Colonic mucosa (tissue), 4 donors: Measurements from ENCODE around the gene ERFE. TPM values are rescaled to one million over a fixed set of nuclear protein-coding genes. Genes with fewer than 3 reads are reported as not detected.

Source experiments
- DNase-seq: peaks from one replicate; pipeline ENCODE4 v3.0.0-alpha.2; 2020
- H3K27ac ChIP-seq: fragments of 200-600 bp; one replicate; pipeline ENCODE4 v1.8.0; 2021
- H3K27me3 ChIP-seq: fragments of 200-600 bp; one replicate; pipeline ENCODE4 v1.8.0; 2021
- H3K36me3 ChIP-seq: fragments of 200-600 bp; one replicate; pipeline ENCODE4 v1.8.0; 2021
- H3K4me1 ChIP-seq: fragments of 200-600 bp; one replicate; pipeline ENCODE4 v1.8.0; 2021; ENCODE audit warnings: mild to moderate bottlenecking
- H3K4me3 ChIP-seq: fragments of 200-600 bp; one replicate; pipeline ENCODE4 v1.8.0; 2021
- H3K9ac ChIP-seq, 2 donors: one replicate each; pipeline ENCODE4 v1.7.0; 2013; ENCODE audit warnings: control low read depth in 2 of 2, low read depth in 2 of 2, low read length in 2 of 2
- H3K9me3 ChIP-seq: fragments of 200-600 bp; one replicate; pipeline ENCODE4 v1.8.0; 2021
- intact Hi-C: fragments of 100-400 bp; cut with DNase I; formaldehyde crosslinking; loops from one replicate; pipeline ENCODE4 v1.14.1; 2022
- total RNA-seq, 2 donors: library from RNA; stranded (reverse); fragmentation: NEBNext Ultra II Directional in 1 of 2; extraction: Animal tissue kit (Norgen Biotek cat#: 25700) in 1 of 2; gene quantifications; one replicate each; pipeline ENCODE4 v1.2.1, GENCODE V29; 2021
- TF ChIP-seq, protein P1 (sequence below): fragments of 200-600 bp; IDR thresholded peaks from one replicate; pipeline ENCODE4 v1.8.0; 2022; ENCODE audit warnings: antibody characterized with exemption, mild to moderate bottlenecking
- donor health status: healthy.
- donor health status: DM: no; HTN: no; CAD: no.
- donor health status: DM: no; HTN: no; CAD: no.

Gene ERFE
- total RNA-seq, 2 donors from 2014 or later: 0.50 TPM; not detected in 1

DNA sequence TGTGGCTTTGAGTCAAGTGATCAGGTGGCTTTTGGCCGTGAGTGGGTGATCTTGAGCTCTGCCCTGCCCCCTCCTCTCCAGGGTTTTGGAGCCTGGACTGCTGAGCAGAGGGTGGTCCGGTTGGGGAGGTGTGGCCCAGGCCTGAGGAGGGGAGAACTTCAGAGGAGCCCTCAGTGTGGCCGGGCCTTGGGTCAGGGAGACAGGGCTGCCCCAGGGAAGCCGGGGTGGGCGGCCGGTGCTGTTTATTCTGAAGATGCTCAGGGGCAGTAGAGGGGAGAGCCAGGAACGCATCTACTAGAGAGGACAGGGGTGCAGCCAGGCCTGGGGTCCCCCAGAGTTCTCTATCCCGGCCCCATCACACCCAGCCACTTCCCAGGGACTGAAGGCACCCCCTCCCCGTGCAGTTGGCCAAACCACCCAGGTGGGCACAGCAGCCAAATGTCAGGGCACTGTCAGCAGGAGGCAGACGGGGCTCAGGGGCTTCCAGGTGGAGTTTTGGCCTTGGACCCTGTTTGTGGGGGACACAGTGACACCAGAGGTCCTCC is 963 bp downstream of the ERFE start:
- Histone ChIP-seq H3K4me3 (no peak overlapping the region), H3K9me3 (no peaks in the 10 kb centered on the region), H3K27ac (no peak overlapping the region), H3K4me1 (no peaks in the 10 kb centered on the region), H3K9ac (no peak overlapping the region), H3K27me3 (peaks cover 27% of the 10 kb centered on the region), H3K36me3 (no peaks in the 10 kb centered on the region)
- TF ChIP-seq, protein P1, sequence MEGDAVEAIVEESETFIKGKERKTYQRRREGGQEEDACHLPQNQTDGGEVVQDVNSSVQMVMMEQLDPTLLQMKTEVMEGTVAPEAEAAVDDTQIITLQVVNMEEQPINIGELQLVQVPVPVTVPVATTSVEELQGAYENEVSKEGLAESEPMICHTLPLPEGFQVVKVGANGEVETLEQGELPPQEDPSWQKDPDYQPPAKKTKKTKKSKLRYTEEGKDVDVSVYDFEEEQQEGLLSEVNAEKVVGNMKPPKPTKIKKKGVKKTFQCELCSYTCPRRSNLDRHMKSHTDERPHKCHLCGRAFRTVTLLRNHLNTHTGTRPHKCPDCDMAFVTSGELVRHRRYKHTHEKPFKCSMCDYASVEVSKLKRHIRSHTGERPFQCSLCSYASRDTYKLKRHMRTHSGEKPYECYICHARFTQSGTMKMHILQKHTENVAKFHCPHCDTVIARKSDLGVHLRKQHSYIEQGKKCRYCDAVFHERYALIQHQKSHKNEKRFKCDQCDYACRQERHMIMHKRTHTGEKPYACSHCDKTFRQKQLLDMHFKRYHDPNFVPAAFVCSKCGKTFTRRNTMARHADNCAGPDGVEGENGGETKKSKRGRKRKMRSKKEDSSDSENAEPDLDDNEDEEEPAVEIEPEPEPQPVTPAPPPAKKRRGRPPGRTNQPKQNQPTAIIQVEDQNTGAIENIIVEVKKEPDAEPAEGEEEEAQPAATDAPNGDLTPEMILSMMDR: no peak
- no peak for DNase-seq
- intact Hi-C loops: no loop called here

DNA sequence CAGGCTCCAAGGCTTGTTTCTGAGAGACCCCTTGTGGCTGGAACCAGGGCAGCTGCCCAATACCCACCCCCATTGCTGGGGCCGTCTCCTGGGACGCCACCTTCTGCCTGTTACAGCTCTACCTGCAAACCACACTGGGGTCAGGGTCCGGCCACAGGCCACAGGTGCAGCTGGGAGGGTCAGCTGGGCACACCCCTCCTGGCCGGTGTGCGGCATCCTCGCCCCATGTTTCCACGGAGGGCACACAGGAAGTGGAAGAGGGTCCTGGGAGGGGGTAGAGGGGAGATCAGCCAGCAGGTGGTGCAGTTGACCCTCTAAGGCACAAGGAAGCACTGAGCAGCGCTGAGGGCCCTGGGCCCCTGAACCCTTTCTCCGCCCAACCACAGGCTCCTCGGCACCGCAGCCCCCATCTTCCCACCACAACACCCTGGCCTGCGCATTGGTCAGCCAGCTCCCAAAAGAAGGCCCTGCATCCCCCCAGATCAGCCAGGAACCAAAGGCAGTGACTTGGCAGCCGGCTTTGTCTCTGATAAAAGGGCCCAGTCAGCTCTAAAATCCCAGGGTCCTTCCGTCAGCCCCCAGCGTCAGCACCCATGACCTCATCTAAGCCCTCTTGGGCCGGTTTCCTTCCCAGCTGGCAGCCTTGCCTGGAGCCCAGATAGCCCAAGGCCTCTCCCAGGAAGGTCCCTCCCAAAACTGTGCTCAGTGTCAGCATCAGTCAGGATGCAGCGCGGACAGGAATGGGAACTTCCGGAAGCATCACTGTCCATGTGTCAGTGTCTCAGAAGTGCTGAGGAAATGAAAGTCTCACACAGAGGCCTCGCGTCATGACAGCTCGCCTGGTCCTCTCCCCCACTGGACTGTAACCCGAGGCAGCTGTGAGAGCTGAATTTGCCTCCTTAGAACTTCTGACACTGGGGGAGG is 1.7 kb downstream of the ERFE start:
- no peaks in the 10 kb centered on the region for H3K4me1 ChIP-seq
- TF ChIP-seq, protein P1: no peak
- H3K4me3 ChIP-seq: no peak overlapping the region
- intact Hi-C loops: no loop called here
- H3K36me3 ChIP-seq: no peaks in the 10 kb centered on the region
- no peak for DNase-seq
- no peaks in the 10 kb centered on the region for H3K9me3 ChIP-seq
- peaks cover 27% of the 10 kb centered on the region for H3K27me3 ChIP-seq
- H3K27ac ChIP-seq: no peak overlapping the region
- no peak overlapping the region for H3K9ac ChIP-seq

DNA sequence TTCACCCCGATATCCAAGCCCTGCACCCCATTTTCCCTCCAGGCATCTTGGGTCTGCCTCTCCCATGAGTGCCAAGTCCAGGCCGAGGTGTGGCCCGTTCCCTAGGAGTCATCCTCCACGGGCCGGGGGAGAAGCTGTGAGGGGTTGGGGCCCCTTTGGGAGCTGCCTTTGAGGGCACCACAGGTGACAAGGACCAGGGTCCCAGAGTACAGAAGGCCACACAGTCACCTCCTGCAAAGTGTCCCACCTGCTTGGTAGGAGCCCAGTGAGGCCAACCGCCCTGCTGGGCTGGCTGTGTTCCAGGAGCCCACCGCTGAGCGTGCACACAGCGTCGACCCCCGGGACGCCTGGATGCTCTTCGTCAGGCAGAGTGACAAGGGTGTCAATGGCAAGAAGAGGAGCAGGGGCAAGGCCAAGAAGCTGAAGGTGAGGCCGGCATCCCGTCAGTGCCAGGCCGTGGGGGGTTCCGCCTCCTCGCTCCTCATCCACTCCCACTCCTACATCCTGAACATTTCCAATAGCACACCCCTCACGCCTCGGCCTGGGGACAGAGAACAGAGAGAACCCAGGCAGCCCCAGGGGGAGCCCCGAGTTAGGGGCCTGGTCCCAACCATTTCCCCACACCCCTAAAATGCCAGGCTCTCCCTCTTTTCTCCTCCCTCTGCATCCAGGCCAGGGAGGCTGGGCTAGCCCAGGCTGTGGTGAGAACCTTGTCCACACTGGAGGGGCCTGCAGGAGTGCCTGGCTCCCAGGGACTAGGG is 2.7 kb downstream of the ERFE start:
- DNase-seq: no peak

DNA sequence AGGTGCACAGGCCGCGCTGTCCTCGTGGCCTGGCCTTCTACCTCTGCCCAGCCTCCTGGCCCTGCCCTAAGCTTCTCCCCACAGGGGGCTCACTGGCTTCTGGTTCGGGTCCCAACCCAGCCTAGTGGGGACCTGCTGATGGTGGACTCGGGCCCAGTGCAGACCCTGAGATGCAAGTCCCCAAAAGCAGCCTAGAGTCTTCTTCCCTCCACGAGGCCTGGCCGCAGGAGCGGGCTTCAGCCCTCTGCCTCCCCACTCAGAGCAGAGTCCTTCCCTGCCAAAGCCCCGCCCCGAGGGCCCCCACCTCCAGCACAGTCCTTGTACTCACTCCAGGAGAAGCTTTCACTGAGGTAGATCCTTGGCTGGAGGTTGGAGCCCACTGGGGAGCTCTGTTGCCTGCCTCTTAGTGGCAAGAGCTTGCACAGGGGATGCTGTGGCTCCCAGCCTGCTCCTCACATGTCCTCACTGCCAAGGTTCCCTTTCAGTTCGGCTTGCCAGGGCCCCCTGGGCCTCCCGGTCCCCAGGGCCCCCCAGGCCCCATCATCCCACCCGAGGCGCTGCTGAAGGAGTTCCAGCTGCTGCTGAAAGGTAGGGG is 3.6 kb downstream of the ERFE start:
- TF ChIP-seq, protein P1: no peak
- Histone ChIP-seq H3K36me3 (no peaks in the 10 kb centered on the region), H3K4me3 (no peak overlapping the region), H3K4me1 (no peaks in the 10 kb centered on the region), H3K9me3 (no peaks in the 10 kb centered on the region), H3K27me3 (peaks cover 27% of the 10 kb centered on the region), H3K27ac (no peak overlapping the region), H3K9ac (no peak overlapping the region)
- intact Hi-C loops: no loop called here
- no peak for DNase-seq

More for the DNA sequence above, 2.7 kb downstream of the ERFE start:
- H3K27me3 ChIP-seq: peaks cover 27% of the 10 kb centered on the region
- no peak overlapping the region for H3K4me3 ChIP-seq
- intact Hi-C loops: no loop called here
- H3K27ac ChIP-seq: no peak overlapping the region
- TF ChIP-seq, protein P1: no peak
- H3K36me3 ChIP-seq: no peaks in the 10 kb centered on the region
- H3K9me3 ChIP-seq: no peaks in the 10 kb centered on the region
- H3K9ac ChIP-seq: no peak overlapping the region
- H3K4me1 ChIP-seq: no peaks in the 10 kb centered on the region

DNA sequence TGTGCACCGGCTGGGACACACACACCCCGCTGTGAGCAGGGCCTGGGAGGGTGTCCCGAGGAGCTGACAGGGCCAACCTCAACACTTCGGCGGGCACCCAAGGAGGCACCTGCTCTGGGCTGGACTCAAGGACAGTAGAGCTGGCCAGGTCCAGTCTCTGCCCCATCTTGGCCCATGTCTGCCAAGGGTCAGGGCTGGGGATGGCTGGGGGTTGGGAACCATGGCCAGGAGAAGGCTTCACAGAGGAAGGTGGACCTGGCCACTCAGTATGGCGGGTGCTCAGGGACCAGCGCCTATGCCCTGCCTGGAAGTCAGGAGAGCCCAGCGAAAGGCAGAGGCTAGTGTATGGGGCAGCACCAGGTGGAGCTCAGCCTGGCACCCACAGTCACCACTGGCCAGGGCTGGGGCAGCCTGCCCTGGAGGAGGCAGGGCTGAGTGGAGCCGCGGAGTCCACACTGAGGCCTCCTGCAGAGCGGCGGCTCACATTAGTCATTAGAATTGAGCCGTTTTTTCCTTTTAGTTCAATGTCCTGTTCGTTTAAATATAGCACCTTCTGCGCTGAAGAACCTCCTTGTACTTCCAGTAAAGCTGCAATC is 4.2 kb downstream of the ERFE start:
- Histone ChIP-seq H3K27ac (no peak overlapping the region), H3K4me1 (no peaks in the 10 kb centered on the region), H3K27me3 (peaks cover 27% of the 10 kb centered on the region), H3K9ac (no peak overlapping the region), H3K4me3 (no peak overlapping the region), H3K9me3 (no peaks in the 10 kb centered on the region), H3K36me3 (no peaks in the 10 kb centered on the region)
- intact Hi-C loops: no loop called here
- TF ChIP-seq, protein P1: no peak
- no peak for DNase-seq
